LoVo (cell line): ENCODE measurements around the gene CT45A1.
"Not testable (repeated sequence)": the region's sequence is repeated elsewhere in the genome, so short reads cannot be mapped to it uniquely, and the experiment has no call there.

ENCODE experiments used
- DNase-seq: peaks from one replicate; pipeline ENCODE4 v3.0.0-alpha.2; 2016; ENCODE audit warnings: low spot score

Gene CT45A1

GRCh38 chrX:135713183-135713689 lies at the start of gene CT45A1:
TSS of gene CT45A1 (plus strand) at chrX:135713639. CDS start at chrX:135718941, 5,302 bp downstream.
- DNase-seq = not testable (repeated sequence)

- DNase-seq = not testable (repeated sequence)
Observed at GRCh38 chrX:135672979-135673378, 40.5 kb upstream of the CT45A1 start.

GRCh38 chrX:135688137-135688536 lies 25.3 kb upstream of the CT45A1 start:
- DNase-seq = no peak

- no peak for DNase-seq
Observed at GRCh38 chrX:135695471-135695870, 18.0 kb upstream of the CT45A1 start.

- no peak for DNase-seq
Observed at GRCh38 chrX:135697601-135698000, 15.8 kb upstream of the CT45A1 start.

GRCh38 chrX:135698924-135699323 lies 14.5 kb upstream of the CT45A1 start:
- no peak for DNase-seq

GRCh38 chrX:135707880-135708279 lies 5.6 kb upstream of the CT45A1 start:
- DNase-seq = no peak

- no peak for DNase-seq
Observed at GRCh38 chrX:135713795-135714194, 356 bp downstream of the CT45A1 start.

GRCh38 chrX:135734666-135735065 lies 21.2 kb downstream of the CT45A1 start:
- DNase-seq = not testable (repeated sequence)

- no peak for DNase-seq
Observed at GRCh38 chrX:135737366-135738071, 24.1 kb downstream of the CT45A1 start.

- peak; percentile 21 for DNase-seq
Observed at GRCh38 chrX:135740681-135741149, 27.3 kb downstream of the CT45A1 start.

GRCh38 chrX:135741192-135741715 lies 27.8 kb downstream of the CT45A1 start:
- no peak for DNase-seq

- DNase-seq = not testable (repeated sequence)
Observed at GRCh38 chrX:135744739-135745138, 31.3 kb downstream of the CT45A1 start.

- not testable (repeated sequence) for DNase-seq
Observed at GRCh38 chrX:135768091-135768490, 54.7 kb downstream of the CT45A1 start, which contains the start of gene CT45A3. TSS of gene CT45A3 (minus strand) at chrX:135768191. CDS start at chrX:135764444, 3,747 bp downstream.
